H1 (cell line): Measurements from ENCODE around the gene ADGB. TPM values are rescaled to one million over a fixed set of nuclear protein-coding genes. Genes with fewer than 3 reads are reported as not detected.

Experiments
- BCL11A ChIP-seq, 2 experiments: IDR thresholded peaks; one replicate each; pipeline ENCODE4 v1.6.1; 2011; ENCODE audit warnings: low read depth in 2 of 2, low read length in 2 of 2, mild to moderate bottlenecking in 2 of 2
- CEBPB ChIP-seq: IDR thresholded peaks from 2 replicates; pipeline ENCODE4 v1.6.1; 2012; ENCODE audit warnings: low read depth, low read length
- CHD7 ChIP-seq: fragments of 300-600 bp; sonication (generic); IDR thresholded peaks from 2 replicates; pipeline ENCODE4 v1.7.1; 2012; ENCODE audit warnings: low read length, moderate library complexity, mild to moderate bottlenecking, inconsistent platforms; ENCODE audit not compliant: insufficient replicate concordance
- POLR2A ChIP-seq, 2 experiments: IDR thresholded peaks; 1 replicate in 1 of 2; 2 replicates in 1 of 2; pipeline ENCODE4 v1.6.1; 2011; ENCODE audit warnings: low read depth in 2 of 2, low read length in 2 of 2, mild to moderate bottlenecking in 2 of 2; ENCODE audit errors: control extremely low read depth in 1 of 2
- polyA plus RNA-seq, 7 experiments: library from polyadenylated mRNA; depleted of rRNA in 3 of 7; stranded (reverse) in 5 of 7; unstranded in 2 of 7; fragments of >200 nt in 5 of 7; fragments of 200-250 nt in 2 of 7; gene quantifications; 1 replicate in 5 of 7; 2 replicates in 1 of 7; 4 replicates in 1 of 7; pipeline versions ENCODE4 v1.2.1 to v1.2.3, GENCODE V29; 2011 to 2013; ENCODE audit warnings: missing spikeins in 2 of 7, mixed read lengths in 2 of 7
- total RNA-seq: library from RNA; stranded (reverse); fragmentation: NEBNext Ultra II Directional; extraction: Animal tissue kit (Norgen Biotek cat#: 25700); gene quantifications from 2 replicates; pipeline ENCODE4 v1.2.1, GENCODE V29; 2021

ADGB gene
- total and polyA plus RNA-seq, 2 of the 8 experiments (the other 6 are each of a cell fraction or from before 2014, with no cell fraction given), result not detected

- TF ChIP-seq CHD7, result no peak
- TF ChIP-seq BCL11A (IDR thresholded peaks at IDR 0.05; ENCODE audit: low read depth in 2 of 2, low read length in 2 of 2), result no peak
- TF ChIP-seq POLR2A (IDR thresholded peaks at IDR 0.05; ENCODE audit: control extremely low read depth in 1 of 2, low read depth in 2 of 2, low read length in 2 of 2), result no peak
- no peak for TF ChIP-seq CEBPB
Measured at GRCh38 chr6:146781836-146782235, 183.1 kb downstream of the ADGB start (continued).
